HCT116 (cell line): Measurements from ENCODE around the gene TERT. TPM values are rescaled to one million over a fixed set of nuclear protein-coding genes. Genes with fewer than 3 reads are reported as not detected.

Source experiments
- ATAC-seq: fragments of 200-7000 bp; cut with Tn5 transposase; 2 replicates; pipeline ENCODE4 v1.9.1; 2020; ENCODE audit warnings: mild to moderate bottlenecking, moderate library complexity
- BruUV-seq: library from RNA; stranded (reverse); fragments of 400-500 nt; replicated peaks from 2 replicates; lab custom pipeline; 2021; lab: Mats Ljungman, UMichigan
- CTCF ChIA-PET: fragments of 300-600 bp; sonication (Branson Sonifier 250); formaldehyde crosslinking; loops from one replicate; lab custom pipeline; 2021; ENCODE audit warnings: antibody characterized with exemption; lab: Charles Lee
- POLR2A ChIA-PET: fragments of 300-600, 350-600 bp; sonication (Branson Sonifier 250); formaldehyde crosslinking; loops from one replicate; lab custom pipeline; 2021; ENCODE audit warnings: antibody characterized with exemption; lab: Charles Lee
- RAD21 ChIA-PET, 2 experiments: fragments of 300-600 bp; sonication (Branson Sonifier 250); formaldehyde crosslinking; loops; one replicate each; lab custom pipeline; 2023; ENCODE audit warnings: low total read pairs in 2 of 2; ENCODE audit not compliant: uncharacterized antibody in 2 of 2, unreplicated experiment in 2 of 2, low non-redundant PET in 1 of 2; lab: Charles Lee
- DNase-seq: peaks from one replicate; pipeline ENCODE4 v3.0.0-alpha.2; 2010; ENCODE audit warnings: low read depth, low spot score
- H2AFZ ChIP-seq: fragments of 200-600 bp; shearing (Covaris generic), sonication (generic); 2 replicates; pipeline ENCODE4 v1.6.1; 2017; ENCODE audit warnings: low read depth, mixed run types, mixed read lengths, antibody characterized with exemption, low read length; ENCODE audit not compliant: poor library complexity, severe bottlenecking
- H3K27ac ChIP-seq: 2 replicates; pipeline ENCODE4 v1.5.1; 2012; ENCODE audit warnings: low read depth, low read length
- H3K27me3 ChIP-seq: fragments of 200-600 bp; sonication (generic); 2 replicates; pipeline ENCODE4 v1.6.1; 2016; ENCODE audit warnings: mixed run types, low read length, mixed read lengths; ENCODE audit not compliant: insufficient read depth
- H3K36me3 ChIP-seq, 2 experiments: fragments of 200-500 bp in 1 of 2; fragments of 200-600 bp in 1 of 2; sonication (Bioruptor generic) in 1 of 2; sonication (generic) in 1 of 2; 2 replicates each; pipeline versions ENCODE4 v1.5.1 to v1.6.1; 2014 to 2016; ENCODE audit warnings: low read length in 2 of 2, inconsistent platforms in 1 of 2, mixed read lengths in 1 of 2, mixed run types in 1 of 2; ENCODE audit not compliant: insufficient read depth in 2 of 2, control insufficient read depth in 1 of 2
- H3K4me1 ChIP-seq, 2 experiments: fragments of 200-600 bp in 1 of 2; sonication (generic) in 1 of 2; 2 replicates each; pipeline versions ENCODE4 v1.5.1 to v1.6.1; 2012 to 2017; ENCODE audit warnings: low read length in 2 of 2, inconsistent platforms in 1 of 2, mild to moderate bottlenecking in 1 of 2, mixed read lengths in 1 of 2, mixed run types in 1 of 2, moderate library complexity in 1 of 2; ENCODE audit not compliant: insufficient read depth in 2 of 2, control insufficient read depth in 1 of 2
- H3K4me2 ChIP-seq: fragments of 200-600 bp; sonication (generic); 2 replicates; pipeline ENCODE4 v1.6.1; 2017; ENCODE audit warnings: mixed run types, low read length, mixed read lengths
- H3K4me3 ChIP-seq, 2 experiments: fragments of 200-600 bp in 1 of 2; sonication (generic) in 1 of 2; replicated peaks in 1 of 2; 2 replicates each; pipeline ENCODE4 v1.5.1; 2011 to 2016; ENCODE audit warnings: low read length in 2 of 2, control low read depth in 1 of 2, low read depth in 1 of 2, mild to moderate bottlenecking in 1 of 2, mixed read lengths in 1 of 2, mixed run types in 1 of 2
- H3K79me2 ChIP-seq: fragments of 200-600 bp; sonication (generic); 2 replicates; pipeline ENCODE4 v1.6.1; 2017; ENCODE audit warnings: mild to moderate bottlenecking, mixed run types, low read length, moderate library complexity, mixed read lengths; ENCODE audit not compliant: insufficient read depth
- H3K9ac ChIP-seq: fragments of 200-600 bp; sonication (generic); 2 replicates; pipeline ENCODE4 v1.6.1; 2016; ENCODE audit warnings: low read length, mixed read lengths
- H3K9me2 ChIP-seq: fragments of 200-600 bp; sonication (generic), shearing (Covaris generic); 2 replicates; pipeline ENCODE4 v1.6.1; 2017; ENCODE audit warnings: mixed run types, mild to moderate bottlenecking, moderate library complexity; ENCODE audit not compliant: insufficient read depth
- H3K9me3 ChIP-seq, 2 experiments: fragments of 200-500 bp in 1 of 2; fragments of 200-600 bp in 1 of 2; sonication (Bioruptor generic) in 1 of 2; sonication (generic) in 1 of 2; 2 replicates each; pipeline ENCODE4 v1.6.1; 2014 to 2017; ENCODE audit warnings: low read length in 2 of 2, mixed read lengths in 2 of 2, inconsistent platforms in 1 of 2, low read depth in 1 of 2, mild to moderate bottlenecking in 1 of 2, mixed run types in 1 of 2, moderate library complexity in 1 of 2; ENCODE audit not compliant: control insufficient read depth in 1 of 2, insufficient read depth in 1 of 2
- H4K20me1 ChIP-seq: fragments of 200-600 bp; sonication (generic), shearing (Covaris generic); 2 replicates; pipeline ENCODE4 v1.6.1; 2017; ENCODE audit warnings: mixed run types, mild to moderate bottlenecking, moderate library complexity; ENCODE audit not compliant: insufficient read depth
- ATF3 ChIP-seq: IDR thresholded peaks from 2 replicates; pipeline ENCODE4 v1.6.1; 2012
- CBX3 ChIP-seq: IDR thresholded peaks from 2 replicates; pipeline ENCODE4 v1.6.1; 2012; ENCODE audit warnings: low read depth
- CEBPB ChIP-seq: IDR thresholded peaks from 2 replicates; pipeline ENCODE4 v1.6.1; 2012; ENCODE audit warnings: low read depth
- CTCF ChIP-seq, 3 experiments: fragments of 200-600 bp in 1 of 3; sonication (generic) in 1 of 3; IDR thresholded peaks in 2 of 3; conservative IDR thresholded peaks in 1 of 3; 2 replicates each; pipeline ENCODE4 v1.5.1; 2012 to 2017; ENCODE audit warnings: low read depth in 2 of 3, low read length in 2 of 3, antibody characterized with exemption in 1 of 3, borderline replicate concordance in 1 of 3, control low read depth in 1 of 3, mild to moderate bottlenecking in 1 of 3, mixed read lengths in 1 of 3, mixed run types in 1 of 3, moderate library complexity in 1 of 3; ENCODE audit not compliant: insufficient read depth in 1 of 3
- EGR1 ChIP-seq: IDR thresholded peaks from 2 replicates; pipeline ENCODE4 v1.6.1; 2012; ENCODE audit warnings: low read depth
- EZH2 ChIP-seq: fragments of 200-600 bp; sonication (generic); IDR thresholded peaks from 2 replicates; pipeline ENCODE4 v1.6.1; 2017; ENCODE audit warnings: antibody characterized with exemption, mixed run types
- FOSL1 ChIP-seq: IDR thresholded peaks from 2 replicates; pipeline ENCODE4 v1.6.1; 2012; ENCODE audit warnings: low read depth
- POLR2A ChIP-seq: IDR thresholded peaks from 2 replicates; pipeline ENCODE4 v1.7.0; 2011; ENCODE audit warnings: borderline replicate concordance; ENCODE audit not compliant: insufficient read depth, insufficient read length; ENCODE audit errors: extremely low read depth
- RAD21 ChIP-seq: IDR thresholded peaks from 2 replicates; pipeline ENCODE4 v1.6.1; 2012; ENCODE audit warnings: low read depth, mild to moderate bottlenecking
- REST ChIP-seq: IDR thresholded peaks from 2 replicates; pipeline ENCODE4 v1.6.1; 2012; ENCODE audit warnings: low read depth
- SIN3A ChIP-seq: IDR thresholded peaks from 2 replicates; pipeline ENCODE4 v1.6.1; 2012; ENCODE audit warnings: low read depth
- SRF ChIP-seq: IDR thresholded peaks from 2 replicates; pipeline ENCODE4 v1.6.1; 2012; ENCODE audit warnings: low read depth
- YY1 ChIP-seq: IDR thresholded peaks from 2 replicates; pipeline ENCODE4 v1.6.1; 2011; ENCODE audit warnings: low read length, low read depth, moderate library complexity, mild to moderate bottlenecking; ENCODE audit not compliant: insufficient replicate concordance; ENCODE audit errors: extremely low read depth
- ZBTB33 ChIP-seq: IDR thresholded peaks from 2 replicates; pipeline ENCODE4 v1.6.1; 2011; ENCODE audit warnings: mild to moderate bottlenecking, low read length, moderate library complexity; ENCODE audit not compliant: insufficient replicate concordance; ENCODE audit errors: extremely low read depth
- ZFX ChIP-seq: fragments of 450-650 bp; IDR thresholded peaks from 2 replicates; pipeline ENCODE4 v1.6.1; 2017
- intact Hi-C: fragments of 100-400 bp; cut with micrococcal nuclease; formaldehyde crosslinking; loops from 2 replicates; pipeline ENCODE4 v1.10.0; 2022
- total RNA-seq: library from RNA; stranded (reverse); gene quantifications from one replicate; pipeline ENCODE4 v1.2.1, GENCODE V29; 2021; ENCODE audit not compliant: unreplicated experiment

TERT gene
- total RNA-seq, 1 experiment from 2014 or later, result 6.9 TPM

- Histone ChIP-seq H3K27me3 (no peaks in the 10 kb centered on the region), H3K9me3 (no peaks in the 10 kb centered on the region)
- BruUV-seq, result no TSS peak
Measured at GRCh38 chr5:1220831-1221230, 74.0 kb downstream of the TERT start.

More at GRCh38 chr5:1220831-1221230, 74.0 kb downstream of the TERT start:
- Histone ChIP-seq H3K27ac (no peak overlapping the region), H4K20me1 (no peaks in the 10 kb centered on the region), H3K4me3 (no peak overlapping the region), H3K9me2 (no peaks in the 10 kb centered on the region), H3K9ac (no peak overlapping the region), H3K79me2 (no peaks in the 10 kb centered on the region), H2AFZ (no peak overlapping the region), H3K4me1 (peaks cover 0 to 5% of the 10 kb centered on the region in 2 experiments; a peak in 1 of 4 replicates), H3K4me2 (no peak overlapping the region), H3K36me3 (no peaks in the 10 kb centered on the region)
- POLR2A ChIA-PET, result no interaction called here
- CTCF ChIA-PET, result no interaction called here
- intact Hi-C loops, result no loop called here
- no peak for DNase-seq
- TF ChIP-seq CEBPB (no peak), SIN3A (no peak), CTCF (IDR thresholded peaks at IDR 0.05 in 2 of 3, conservative IDR thresholded peaks at IDR 0.05 in 1 of 3; ENCODE audit: borderline replicate concordance in 1 of 3, insufficient read depth in 1 of 3, low read depth in 2 of 3, low read length in 2 of 3) (no peak), EGR1 (no peak), YY1 (no peak), ATF3 (no peak), SRF (no peak), CBX3 (no peak), EZH2 (no peak), ZFX (no peak), POLR2A (no peak), RAD21 (no peak), ZBTB33 (no peak), FOSL1 (no peak), REST (no peak)
- RAD21 ChIA-PET, result no interaction called here
- ATAC-seq, result no peak
